Ovary (tissue), 9 donors: Measurements from ENCODE around the gene ISG20. TPM values are rescaled to one million over a fixed set of nuclear protein-coding genes. Genes with fewer than 3 reads are reported as not detected.
A peak's percentile ranks its signal among the peaks of the same experiment; 100 is the strongest.

Experiments used
- DNase-seq, 5 donors: peaks; one replicate each; pipeline ENCODE4 v3.0.0-alpha.2; 2019 to 2020
- H3K27ac ChIP-seq, 2 donors: fragments of 200-600 bp; one replicate each; pipeline versions ENCODE4 v1.5.1 to v1.8.0; 2019 to 2022
- H3K27me3 ChIP-seq: fragments of 200-600 bp; one replicate; pipeline ENCODE4 v1.8.0; 2022
- H3K36me3 ChIP-seq: fragments of 200-600 bp; sonication (generic); one replicate; pipeline ENCODE4 v1.5.1; 2019
- H3K4me1 ChIP-seq: one replicate; pipeline ENCODE4 v1.8.1; 2013; ENCODE audit warnings: mild to moderate bottlenecking, moderate library complexity; ENCODE audit not compliant: insufficient read depth
- H3K4me3 ChIP-seq: fragments of 200-600 bp; sonication (generic); one replicate; pipeline ENCODE4 v1.5.1; 2017
- H3K9me3 ChIP-seq, 2 donors: fragments of 200-600 bp in 1 of 2; sonication (generic) in 1 of 2; one replicate each; pipeline versions ENCODE4 v1.5.1 to v1.8.1; 2013 to 2019; ENCODE audit warnings: mild to moderate bottlenecking in 1 of 2, moderate library complexity in 1 of 2
- EP300 ChIP-seq: sonication (generic); formaldehyde crosslinking; IDR thresholded peaks from one replicate; pipeline ENCODE4 v1.6.1; 2017; ENCODE audit warnings: antibody characterized with exemption
- POLR2A ChIP-seq: fragments of 450-650 bp; IDR thresholded peaks from one replicate; pipeline ENCODE4 v1.6.1; 2017; ENCODE audit warnings: antibody characterized with exemption, mild to moderate bottlenecking, moderate library complexity
- WGBS, 3 donors: extraction: QIAGEN DNeasy Blood & Tissue Kit in 1 of 3; methylation state at CpG; one replicate each; pipeline versions ENCODE4 v1.1.5 to v1.1.7; 2013 to 2017; 5-methylcytosine and 5-hydroxymethylcytosine counted together
- intact Hi-C, 4 donors: fragments of 100-400 bp; cut with DNase I; formaldehyde crosslinking; loops; one replicate each; pipeline versions ENCODE4 v1.11.0 to v1.15.1; 2022 to 2023
- polyA plus RNA-seq, 2 donors: library from polyadenylated mRNA; stranded (reverse); fragments of 200-250 nt in 1 of 2; fragments of 350-450 nt in 1 of 2; fragmentation: Illumina TruSeq in 1 of 2; extraction: RNeasy Lipid Tissue Mini Kit (QIAGEN cat#74804) in 1 of 2; gene quantifications; one replicate each; pipeline ENCODE4 v1.2.3, GENCODE V29; 2013 to 2014
- total RNA-seq, 7 donors: library from RNA; depleted of rRNA in 2 of 7; stranded (reverse); fragments of >200 nt in 2 of 7; fragmentation: NEBNext Ultra II Directional in 3 of 7; extraction: Animal tissue kit (Norgen Biotek cat#: 25700) in 3 of 7; gene quantifications; one replicate each; pipeline versions ENCODE4 v1.1.0 to v1.2.4, GENCODE V29; 2016 to 2023
- TF ChIP-seq, protein P1 (sequence below), 3 donors: fragments of 450-650 bp in 2 of 3; fragments of 200-600 bp in 1 of 3; IDR thresholded peaks; one replicate each; pipeline versions ENCODE4 v1.5.1 to v1.8.0; 2016 to 2022; ENCODE audit warnings: antibody characterized with exemption in 3 of 3, mild to moderate bottlenecking in 1 of 3
- donor health status: DM: no; HTN: no; CAD: no; lungs with moderate emphysema.
- donor health status: DM: no; HTN: no; CAD: no.
- donor health status: Bipolar disorder and iron deficiency.
- donor health status: DM: yes; HTN: yes; CAD: no.
- donor health status: DM: no; HTN: no; CAD: no.
- donor health status: DM: yes; HTN: yes; CAD: no.

ISG20 gene
- total and polyA plus RNA-seq, 9 donors = 0.88 to 58.6 (median 14.5) TPM

DNA sequence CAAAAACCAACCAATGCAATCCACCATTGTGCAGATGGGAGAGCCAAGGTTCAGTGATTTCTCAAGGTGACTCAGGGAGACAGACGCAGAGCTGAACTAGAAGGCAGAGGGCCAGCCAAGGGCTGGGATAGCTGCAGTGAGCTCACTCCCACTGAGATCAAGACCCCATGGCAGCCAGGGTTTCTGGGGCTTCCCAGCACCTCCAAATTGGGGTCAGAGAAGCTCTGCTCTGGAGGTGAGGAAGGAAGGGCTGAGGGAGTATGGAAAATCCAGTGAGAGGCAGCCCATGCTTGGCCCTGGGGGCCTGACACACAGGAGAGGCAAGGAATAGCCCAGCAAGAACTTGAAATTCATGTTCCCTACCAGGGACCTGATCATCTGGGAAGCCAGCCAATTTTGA, 61.0 kb downstream of the ISG20 start:
- intact Hi-C loops = no loop called here
- WGBS, 3 donors = 55 to 91% (median 67%) methylated on average over 1 of the region's 1 CpG
- Histone ChIP-seq H3K27me3 (no peaks in the 10 kb centered on the region), H3K4me3 (no peak overlapping the region), H3K36me3 (no peaks in the 10 kb centered on the region), H3K4me1 (no peaks in the 10 kb centered on the region), H3K27ac (no peak overlapping the region), H3K9me3 (no peaks in the 10 kb centered on the region)
- no peak for DNase-seq
- no peak for TF ChIP-seq EP300
- no peak for TF ChIP-seq POLR2A
- TF ChIP-seq, protein P1, sequence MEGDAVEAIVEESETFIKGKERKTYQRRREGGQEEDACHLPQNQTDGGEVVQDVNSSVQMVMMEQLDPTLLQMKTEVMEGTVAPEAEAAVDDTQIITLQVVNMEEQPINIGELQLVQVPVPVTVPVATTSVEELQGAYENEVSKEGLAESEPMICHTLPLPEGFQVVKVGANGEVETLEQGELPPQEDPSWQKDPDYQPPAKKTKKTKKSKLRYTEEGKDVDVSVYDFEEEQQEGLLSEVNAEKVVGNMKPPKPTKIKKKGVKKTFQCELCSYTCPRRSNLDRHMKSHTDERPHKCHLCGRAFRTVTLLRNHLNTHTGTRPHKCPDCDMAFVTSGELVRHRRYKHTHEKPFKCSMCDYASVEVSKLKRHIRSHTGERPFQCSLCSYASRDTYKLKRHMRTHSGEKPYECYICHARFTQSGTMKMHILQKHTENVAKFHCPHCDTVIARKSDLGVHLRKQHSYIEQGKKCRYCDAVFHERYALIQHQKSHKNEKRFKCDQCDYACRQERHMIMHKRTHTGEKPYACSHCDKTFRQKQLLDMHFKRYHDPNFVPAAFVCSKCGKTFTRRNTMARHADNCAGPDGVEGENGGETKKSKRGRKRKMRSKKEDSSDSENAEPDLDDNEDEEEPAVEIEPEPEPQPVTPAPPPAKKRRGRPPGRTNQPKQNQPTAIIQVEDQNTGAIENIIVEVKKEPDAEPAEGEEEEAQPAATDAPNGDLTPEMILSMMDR (IDR thresholded peaks at IDR 0.05) = no peak

DNA sequence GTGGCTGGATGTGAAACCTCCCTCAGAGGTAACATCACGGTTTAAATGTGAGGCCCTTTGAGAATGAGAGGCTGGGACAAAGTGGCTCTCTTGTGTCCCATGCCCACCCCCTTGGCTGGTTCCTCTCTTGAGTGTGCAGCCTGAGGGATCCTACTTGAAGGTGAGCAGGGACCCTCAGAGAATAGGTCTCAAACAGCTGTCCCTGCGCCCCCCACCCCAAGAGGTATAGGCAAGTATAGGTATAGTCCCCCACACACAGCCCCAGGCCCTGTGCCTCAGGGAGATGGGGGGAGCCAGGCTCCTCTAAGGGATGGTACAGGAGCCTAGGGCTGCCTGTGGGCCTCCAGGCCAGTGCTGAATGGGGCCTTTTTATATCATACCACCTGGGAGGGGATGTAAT, 61.9 kb downstream of the ISG20 start:
- H3K4me3 ChIP-seq = no peak overlapping the region
- H3K9me3 ChIP-seq = no peaks in the 10 kb centered on the region
- TF ChIP-seq EP300 (no peak), POLR2A (no peak)
- TF ChIP-seq, protein P1 (IDR thresholded peaks at IDR 0.05) = no peak
- no peaks in the 10 kb centered on the region for H3K36me3 ChIP-seq
- no peaks in the 10 kb centered on the region for H3K4me1 ChIP-seq
- DNase-seq = no peak
- intact Hi-C loops = no loop called here
- no peaks in the 10 kb centered on the region for H3K27me3 ChIP-seq
- WGBS, 3 donors = 94 to 96% (median 94%) methylated on average over 2 of the region's 2 CpGs
- no peak overlapping the region for H3K27ac ChIP-seq

DNA sequence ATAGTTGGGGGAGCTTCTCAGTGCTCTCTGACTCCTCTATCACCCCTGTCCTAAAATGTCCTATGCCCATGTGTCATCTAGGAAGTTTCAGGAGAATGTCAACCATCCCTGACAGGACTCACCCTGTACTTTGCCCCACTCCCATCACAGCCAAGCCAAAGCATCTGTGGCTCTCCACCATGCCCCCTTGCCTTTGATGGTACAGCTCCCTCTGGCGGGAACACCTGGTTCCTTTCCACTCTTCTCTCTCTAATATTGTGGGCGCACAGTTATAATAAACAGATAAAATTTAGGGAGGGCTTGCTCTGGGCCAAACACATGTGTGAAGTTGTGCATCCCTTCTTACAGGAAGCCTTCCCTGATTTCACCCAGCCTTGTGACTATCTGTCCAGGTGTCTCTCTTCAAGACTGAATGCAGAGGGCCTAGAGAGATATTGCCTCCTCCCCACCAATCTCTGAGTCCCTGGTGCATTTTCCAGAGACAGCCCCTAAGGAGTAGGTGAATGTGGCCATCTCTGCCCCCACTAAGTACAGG, 62.8 kb downstream of the ISG20 start:
- TF ChIP-seq POLR2A = no peak
- no peak for TF ChIP-seq EP300
- TF ChIP-seq, protein P1 (IDR thresholded peaks at IDR 0.05) = no peak
- H3K4me3 ChIP-seq = no peak overlapping the region
- H3K9me3 ChIP-seq = no peaks in the 10 kb centered on the region
- no peaks in the 10 kb centered on the region for H3K27me3 ChIP-seq
- DNase-seq = no peak
- no peak overlapping the region for H3K27ac ChIP-seq
- WGBS, 3 donors = 85 to 87% (median 86%) methylated on average over 2 of the region's 2 CpGs
- intact Hi-C loops = no loop called here
- no peaks in the 10 kb centered on the region for H3K4me1 ChIP-seq
- H3K36me3 ChIP-seq = no peaks in the 10 kb centered on the region

DNA sequence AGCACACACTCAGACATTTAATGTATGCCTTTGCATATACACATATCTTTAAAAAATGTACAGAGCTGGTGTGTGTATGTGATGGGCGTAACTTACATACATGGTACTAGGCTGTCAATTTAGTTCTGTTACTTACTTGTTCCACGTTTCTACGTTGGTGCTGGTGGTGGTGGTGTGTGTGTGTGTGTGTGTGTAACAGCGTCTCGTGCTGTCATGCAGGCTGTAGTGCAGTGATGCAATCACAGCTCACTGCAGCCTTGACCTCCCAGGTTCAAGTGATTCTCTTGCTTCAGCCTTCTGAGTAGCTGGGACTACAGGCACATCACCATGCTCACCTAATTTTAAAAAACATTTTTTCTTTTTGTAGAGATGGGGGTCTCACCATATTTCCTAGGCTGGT, 64.2 kb downstream of the ISG20 start:
- intact Hi-C loops = no loop called here
- H3K4me3 ChIP-seq = no peak overlapping the region
- TF ChIP-seq EP300 (no peak), POLR2A (no peak)
- TF ChIP-seq, protein P1 (IDR thresholded peaks at IDR 0.05) = no peak
- H3K27me3 ChIP-seq = no peaks in the 10 kb centered on the region
- no peaks in the 10 kb centered on the region for H3K9me3 ChIP-seq
- WGBS, 3 donors = 24 to 35% (median 29%) methylated on average over 5 of the region's 5 CpGs
- DNase-seq = peak; percentile 47 to 87 (median 78)
- H3K36me3 ChIP-seq = no peaks in the 10 kb centered on the region
- H3K27ac ChIP-seq = peak overlapping the region in 1 of 2 donors; percentile 38
- no peaks in the 10 kb centered on the region for H3K4me1 ChIP-seq
